Measurements from ENCODE around the gene KIRREL3.
"Not testable (repeated sequence)": the region's sequence is repeated elsewhere in the genome, so short reads cannot be mapped to it uniquely, and the experiment has no call there.

Gene KIRREL3

GRCh38 chr11:126409620-126409985, 591.0 kb downstream of the KIRREL3 start:
- DNase-seq: no peak

- DNase-seq: no peak
Observed at GRCh38 chr11:126408901-126409619, 591.5 kb downstream of the KIRREL3 start.

GRCh38 chr11:126408496-126408895, 592.1 kb downstream of the KIRREL3 start:
- no peak for DNase-seq

GRCh38 chr11:126407682-126408288, 592.8 kb downstream of the KIRREL3 start:
- no peak for DNase-seq

- DNase-seq: no peak
Observed at GRCh38 chr11:126407101-126407521, 593.5 kb downstream of the KIRREL3 start.

GRCh38 chr11:126406368-126406767, 594.2 kb downstream of the KIRREL3 start:
- DNase-seq: no peak

GRCh38 chr11:126405906-126406305, 594.7 kb downstream of the KIRREL3 start:
- DNase-seq: no peak

- no peak for DNase-seq
Observed at GRCh38 chr11:126405374-126405773, 595.2 kb downstream of the KIRREL3 start.

- no peak for DNase-seq
Observed at GRCh38 chr11:126404367-126404766, 596.2 kb downstream of the KIRREL3 start.

GRCh38 chr11:126403658-126404057, 596.9 kb downstream of the KIRREL3 start:
- DNase-seq: no peak

GRCh38 chr11:126403022-126403581, 597.5 kb downstream of the KIRREL3 start:
- DNase-seq: no peak

- DNase-seq: no peak
Observed at GRCh38 chr11:126400479-126400878, 600.1 kb downstream of the KIRREL3 start.

GRCh38 chr11:126400019-126400418, 600.6 kb downstream of the KIRREL3 start:
- DNase-seq: no peak

GRCh38 chr11:126398721-126399120, 601.8 kb downstream of the KIRREL3 start:
- no peak for DNase-seq

GRCh38 chr11:126398296-126398695, 602.3 kb downstream of the KIRREL3 start:
- DNase-seq: no peak

- DNase-seq: no peak
Observed at GRCh38 chr11:126396965-126397364, 603.6 kb downstream of the KIRREL3 start.

- not testable (repeated sequence) for DNase-seq
Observed at GRCh38 chr11:126396266-126396665, 604.3 kb downstream of the KIRREL3 start.

GRCh38 chr11:126395784-126396183, 604.8 kb downstream of the KIRREL3 start:
- not testable (repeated sequence) for DNase-seq

GRCh38 chr11:126394634-126395072, 605.9 kb downstream of the KIRREL3 start:
- DNase-seq: not testable (repeated sequence)

- no peak for DNase-seq
Observed at GRCh38 chr11:126394036-126394435, 606.5 kb downstream of the KIRREL3 start.

GRCh38 chr11:126393143-126393542, 607.4 kb downstream of the KIRREL3 start:
- no peak for DNase-seq

- no peak for DNase-seq
Observed at GRCh38 chr11:126392633-126393013, 607.9 kb downstream of the KIRREL3 start.

GRCh38 chr11:126391970-126392632, 608.5 kb downstream of the KIRREL3 start:
- DNase-seq: no peak

Data from NCI-H1930 (cell line).